Forelimb muscle (tissue), 1 donor: ENCODE measurements around the gene CAMSAP3. TPM values are rescaled to one million over a fixed set of nuclear protein-coding genes. Genes with fewer than 3 reads are reported as not detected.

Experiments
- DNase-seq: peaks from one replicate; pipeline ENCODE4 v3.0.0-alpha.2; 2013; ENCODE audit warnings: low read depth
- polyA plus RNA-seq: library from polyadenylated mRNA; unstranded; fragments of 120-200 nt; gene quantifications from one replicate; pipeline ENCODE4 v1.2.1, GENCODE V29; 2013; ENCODE audit not compliant: insufficient read length

The CAMSAP3 gene
- polyA plus RNA-seq, 1 donor, result 0.14 TPM

DNA sequence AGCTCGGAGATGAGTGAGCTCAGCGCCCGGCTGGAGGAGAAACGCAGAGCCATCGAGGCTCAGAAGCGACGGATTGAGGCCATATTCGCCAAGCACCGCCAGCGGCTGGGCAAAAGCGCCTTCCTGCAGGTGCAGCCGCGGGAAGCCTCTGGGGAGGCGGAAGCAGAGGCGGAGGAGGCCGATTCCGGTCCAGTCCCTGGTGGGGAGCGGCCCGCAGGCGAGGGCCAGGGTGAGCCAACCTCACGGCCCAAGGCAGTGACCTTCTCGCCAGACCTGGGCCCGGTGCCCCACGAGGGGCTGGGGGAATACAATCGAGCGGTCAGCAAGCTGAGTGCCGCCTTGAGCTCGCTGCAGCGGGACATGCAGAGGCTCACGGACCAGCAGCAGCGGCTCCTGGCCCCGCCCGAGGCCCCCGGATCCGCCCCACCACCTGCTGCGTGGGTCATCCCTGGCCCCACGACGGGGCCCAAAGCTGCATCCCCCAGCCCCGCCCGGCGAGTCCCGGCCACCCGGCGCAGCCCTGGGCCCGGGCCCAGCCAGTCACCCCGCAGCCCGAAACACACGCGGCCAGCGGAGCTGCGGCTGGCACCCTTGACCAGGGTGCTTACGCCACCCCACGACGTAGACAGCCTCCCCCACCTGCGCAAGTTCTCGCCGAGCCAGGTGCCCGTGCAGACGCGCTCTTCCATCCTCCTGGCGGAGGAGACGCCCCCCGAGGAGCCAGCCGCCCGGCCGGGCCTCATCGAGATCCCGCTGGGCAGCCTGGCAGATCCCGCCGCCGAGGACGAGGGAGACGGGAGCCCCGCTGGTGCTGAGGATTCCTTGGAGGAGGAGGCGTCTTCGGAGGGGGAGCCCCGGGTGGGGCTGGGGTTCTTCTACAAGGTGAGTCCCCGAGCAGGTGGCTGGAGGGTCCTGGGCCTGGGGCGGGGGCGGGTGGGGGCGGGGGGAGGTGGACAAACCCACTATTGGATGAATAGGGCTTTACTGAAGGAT lies 16.9 kb downstream of the CAMSAP3 start:
- DNase-seq, result no peak

GRCh38 chr19:7614859-7615741 lies 19.4 kb downstream of the CAMSAP3 start:
- DNase-seq, result no peak

GRCh38 chr19:7617172-7617571 lies 21.5 kb downstream of the CAMSAP3 start:
- DNase-seq, result no peak

DNA sequence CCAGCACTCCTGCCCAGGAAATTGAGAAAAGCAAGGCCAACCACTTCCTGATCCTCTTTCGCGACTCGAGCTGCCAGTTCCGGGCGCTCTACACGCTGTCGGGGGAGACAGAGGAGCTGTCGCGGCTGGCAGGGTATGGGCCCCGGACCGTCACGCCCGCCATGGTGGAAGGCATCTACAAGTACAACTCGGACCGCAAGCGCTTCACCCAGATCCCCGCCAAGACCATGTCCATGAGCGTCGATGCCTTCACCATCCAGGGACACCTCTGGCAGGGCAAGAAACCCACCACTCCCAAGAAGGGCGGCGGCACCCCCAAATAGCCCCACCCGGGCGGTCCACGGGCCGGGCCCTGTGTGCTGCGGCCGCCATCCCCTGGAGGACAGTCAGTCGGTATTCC lies 22.1 kb downstream of the CAMSAP3 start:
- no peak for DNase-seq

- no peak for DNase-seq
Measured at GRCh38 chr19:7618348-7618747, 22.7 kb downstream of the CAMSAP3 start.

GRCh38 chr19:7618771-7619510 lies 23.3 kb downstream of the CAMSAP3 start:
- DNase-seq, result no peak

GRCh38 chr19:7619671-7620441 lies 24.2 kb downstream of the CAMSAP3 start:
- DNase-seq, result no peak

- DNase-seq, result no peak
Measured at GRCh38 chr19:7620442-7621412, 25.1 kb downstream of the CAMSAP3 start.

- no peak for DNase-seq
Measured at GRCh38 chr19:7622933-7623685, 27.4 kb downstream of the CAMSAP3 start.

- no peak for DNase-seq
Measured at GRCh38 chr19:7623725-7624603, 28.3 kb downstream of the CAMSAP3 start.

- no peak for DNase-seq
Measured at GRCh38 chr19:7624810-7625209, 29.1 kb downstream of the CAMSAP3 start.

DNA sequence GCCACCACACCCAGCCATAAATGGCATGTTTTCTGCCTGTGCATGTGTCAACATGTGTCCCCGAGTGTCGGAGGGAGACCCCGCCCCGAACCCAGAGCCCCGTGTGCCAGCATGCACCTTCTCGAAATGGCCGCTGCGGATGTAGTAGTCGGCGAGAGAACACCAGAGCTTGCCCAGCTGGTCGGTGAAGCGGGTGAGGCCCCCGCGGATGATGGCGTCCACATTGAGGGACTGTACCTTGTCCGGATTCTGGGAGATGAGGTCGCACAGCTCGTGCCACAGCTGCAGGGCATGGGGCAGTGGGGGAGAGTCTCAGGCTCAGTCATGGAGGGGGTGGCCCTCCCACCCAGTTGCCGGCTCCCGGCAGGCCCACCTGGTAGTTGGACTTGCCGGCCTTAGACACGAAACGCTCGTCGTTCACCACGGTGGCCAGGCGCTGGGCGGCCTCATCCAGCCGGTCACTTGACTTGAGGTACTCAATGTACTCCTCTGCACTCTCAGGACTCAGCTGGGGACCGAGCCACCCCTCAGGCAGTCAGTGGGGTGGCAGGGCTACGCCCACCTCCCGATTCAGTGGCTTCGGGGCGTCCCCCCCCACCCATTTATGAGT lies 30.2 kb downstream of the CAMSAP3 start:
- no peak for DNase-seq

GRCh38 chr19:7627166-7627565 lies 31.5 kb downstream of the CAMSAP3 start:
- DNase-seq, result no peak

DNA sequence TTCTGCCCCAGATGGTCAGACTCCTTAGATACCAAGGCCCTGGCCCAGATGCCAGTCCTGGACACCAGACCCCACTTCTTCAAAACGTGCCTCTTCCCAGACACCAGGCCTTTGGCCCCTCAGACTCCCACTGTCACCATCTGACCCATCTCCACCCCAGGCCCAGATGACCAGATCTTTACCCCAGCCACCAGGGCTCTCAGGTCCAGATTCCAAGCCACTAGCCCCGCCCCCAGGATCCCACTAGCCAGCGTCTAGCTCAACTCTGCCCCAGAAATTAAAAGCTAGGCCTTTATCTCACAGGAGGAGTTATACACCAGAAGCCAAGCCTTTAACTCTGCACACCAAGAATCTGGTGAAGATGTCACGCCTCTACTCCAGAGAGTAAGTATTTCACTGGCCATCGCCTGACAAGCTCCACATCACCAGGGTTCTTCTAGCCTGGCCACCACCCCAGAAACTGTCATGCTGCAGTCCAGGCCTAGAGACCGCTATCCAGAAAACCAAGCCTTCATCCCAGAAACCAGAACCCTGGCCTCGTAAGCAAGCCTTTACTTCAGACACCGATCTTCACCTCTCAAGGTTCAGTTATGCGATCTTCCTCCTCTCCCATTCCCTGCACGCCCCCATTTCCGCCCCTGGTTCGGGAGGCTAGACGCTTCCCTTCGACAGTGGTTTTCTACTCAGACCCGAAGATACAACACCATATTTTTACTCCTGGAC lies 33.1 kb downstream of the CAMSAP3 start:
- DNase-seq, result no peak

- peak; percentile 97 for DNase-seq
Measured at GRCh38 chr19:7629347-7630054, 33.8 kb downstream of the CAMSAP3 start, which contains the start of the genes PET100 and XAB2. PET100 (plus strand) TSS chr19:7629793; CDS start chr19:7629834, 41 bp downstream. XAB2 (minus strand) TSS chr19:7629545; CDS start chr19:7629527, 18 bp downstream.

- no peak for DNase-seq
Measured at GRCh38 chr19:7631577-7631976, 35.9 kb downstream of the CAMSAP3 start.
